Fibroblast of lung (primary cell): ENCODE data around the gene HCN2.

Experiments used
- CTCF ChIP-seq, 2 donors: IDR thresholded peaks in 1 of 2; conservative IDR thresholded peaks in 1 of 2; 1 replicate in 1 of 2; 2 replicates in 1 of 2; pipeline ENCODE4 v1.5.1; 2011 to 2012; ENCODE audit warnings: low read length in 2 of 2, control low read depth in 1 of 2, inconsistent platforms in 1 of 2, low read depth in 1 of 2, mild to moderate bottlenecking in 1 of 2
- EZH2 ChIP-seq: IDR thresholded peaks from 2 replicates; pipeline ENCODE4 v1.5.1; 2012; ENCODE audit warnings: low read length, control low read depth, mild to moderate bottlenecking; ENCODE audit errors: missing control alignments

GRCh38 chr19:632579-633067 is 42.9 kb downstream of the HCN2 start:
- TF ChIP-seq CTCF (conservative IDR thresholded peaks at IDR 0.05 in 1 of 2, IDR thresholded peaks at IDR 0.05 in 1 of 2; ENCODE audit: low read depth in 1 of 2, low read length in 2 of 2) (no peak), EZH2 (no peak)
